A549 (cell line): ENCODE data around the gene CPT1A. TPM values are rescaled to one million over a fixed set of nuclear protein-coding genes. Genes with fewer than 3 reads are reported as not detected.

Source experiments
- ATAC-seq, 2 experiments: fragments of 200-7000 bp in 1 of 2; fragments of >200 bp in 1 of 2; cut with Nextera tagmentation in 1 of 2; cut with Tn5 transposase in 1 of 2; 3 replicates each; pipeline versions ENCODE4 v1.8.0 to v1.9.1; 2018 to 2020; ENCODE audit warnings: mild to moderate bottlenecking in 1 of 2, moderate library complexity in 1 of 2
- CTCF ChIA-PET: fragments of 300-600 bp; sonication (Branson Sonifier 250); formaldehyde crosslinking; extraction: SDS; loops from one replicate; lab custom pipeline; 2021; ENCODE audit warnings: antibody characterized with exemption, inconsistent platforms; lab: Yijun Ruan, JAX
- POLR2A ChIA-PET: fragments of 350-600 bp; formaldehyde crosslinking; extraction: SDS; loops from one replicate; lab custom pipeline; 2021; ENCODE audit warnings: antibody characterized with exemption, inconsistent platforms; lab: Yijun Ruan, JAX
- DNase-seq, 2 experiments: peaks; one replicate each; pipeline versions ENCODE4 v3.0.0 to v3.0.0-alpha.2; 2011 to 2016; ENCODE audit warnings: low read depth in 1 of 2, low spot score in 1 of 2
- FAIRE-seq: peaks from 2 replicates; lab custom pipeline; 2011; peaks lifted over from hg19 to GRCh38; lab: Jason Lieb, UNC
- H3K27ac ChIP-seq, 2 experiments: fragments of >200 bp; sonication (Bioruptor Twin); formaldehyde crosslinking; 3 replicates each; pipeline ENCODE4 v1.5.1; 2016 to 2017
- H3K4me1 ChIP-seq: fragments of >200 bp; sonication (Bioruptor Twin); formaldehyde crosslinking; 3 replicates; pipeline ENCODE4 v1.6.1; 2016
- H3K4me2 ChIP-seq: fragments of >200 bp; sonication (Bioruptor Twin); formaldehyde crosslinking; 3 replicates; pipeline ENCODE4 v1.6.1; 2016
- H3K4me3 ChIP-seq: fragments of >200 bp; sonication (Bioruptor Twin); formaldehyde crosslinking; 3 replicates; pipeline ENCODE4 v1.5.1; 2016
- H3K9me3 ChIP-seq: fragments of >200 bp; sonication (Bioruptor Twin); formaldehyde crosslinking; 3 replicates; pipeline ENCODE4 v1.6.1; 2016
- BHLHE40 ChIP-seq: IDR thresholded peaks from 2 replicates; pipeline ENCODE4 v1.6.1; 2012; ENCODE audit warnings: low read depth, low read length, inconsistent platforms
- CBX8 ChIP-seq: fragments of 200-600 bp; sonication (generic); IDR thresholded peaks from 2 replicates; pipeline ENCODE4 v1.6.1; 2016
- CHD2 ChIP-seq: fragments of 150-350 bp; IDR thresholded peaks from 2 replicates; pipeline ENCODE4 v1.6.1; 2014; ENCODE audit warnings: low read length; ENCODE audit not compliant: partially characterized antibody
- EHF ChIP-seq: fragments of 250-450 bp; sonication (Bioruptor Pico); IDR thresholded peaks from 2 replicates; pipeline ENCODE4 v1.5.0; 2020; ENCODE audit warnings: mild to moderate bottlenecking
- FOSB ChIP-seq: fragments of 250-450 bp; sonication (Bioruptor Pico); IDR thresholded peaks from 2 replicates; pipeline ENCODE4 v1.5.0; 2020; ENCODE audit warnings: mild to moderate bottlenecking, moderate library complexity
- GATA3 ChIP-seq: IDR thresholded peaks from 2 replicates; pipeline ENCODE4 v1.6.1; 2012; ENCODE audit warnings: borderline replicate concordance
- HEYL ChIP-seq: fragments of 250-450 bp; sonication (Bioruptor Pico); IDR thresholded peaks from 2 replicates; pipeline ENCODE4 v1.8.0; 2021; ENCODE audit warnings: mild to moderate bottlenecking, moderate library complexity
- HOXA7 ChIP-seq: fragments of 250-450 bp; sonication (Bioruptor Pico); IDR thresholded peaks from 2 replicates; pipeline ENCODE4 v1.5.0; 2020; ENCODE audit warnings: mild to moderate bottlenecking, moderate library complexity
- HOXB13 ChIP-seq: fragments of 250-450 bp; sonication (Bioruptor Pico); IDR thresholded peaks from 2 replicates; pipeline ENCODE4 v1.5.0; 2020; ENCODE audit warnings: low read depth, mild to moderate bottlenecking, moderate library complexity
- JUN ChIP-seq, 2 experiments: fragments of >200 bp; sonication (Bioruptor Twin); formaldehyde crosslinking; IDR thresholded peaks; 2 replicates in 1 of 2; 3 replicates in 1 of 2; pipeline ENCODE4 v1.6.1; 2016 to 2017
- KDM5A ChIP-seq: fragments of 200-600 bp; sonication (generic); IDR thresholded peaks from 2 replicates; pipeline ENCODE4 v1.6.1; 2016; ENCODE audit warnings: antibody characterized with exemption, mild to moderate bottlenecking
- MAFK ChIP-seq: fragments of 450-650 bp; IDR thresholded peaks from 2 replicates; pipeline ENCODE4 v1.6.1; 2014; ENCODE audit not compliant: partially characterized antibody
- MAZ ChIP-seq: fragments of 150-350 bp; IDR thresholded peaks from 2 replicates; pipeline ENCODE4 v1.6.1; 2014; ENCODE audit warnings: antibody characterized with exemption, low read depth, low read length, borderline replicate concordance
- POLR2A ChIP-seq: IDR thresholded peaks from 2 replicates; pipeline ENCODE4 v1.6.1; 2012; ENCODE audit warnings: mild to moderate bottlenecking, low read length
- POLR2AphosphoS2 ChIP-seq: conservative IDR thresholded peaks from 2 replicates; pipeline ENCODE4 v1.6.1; 2012; ENCODE audit warnings: low read length, improper control_type of control experiment, inconsistent platforms
- RCOR1 ChIP-seq: fragments of 150-350 bp; IDR thresholded peaks from 2 replicates; pipeline ENCODE4 v1.6.1; 2014; ENCODE audit warnings: antibody characterized with exemption, low read length, low read depth
- RNF2 ChIP-seq: fragments of 200-600 bp; sonication (generic); IDR thresholded peaks from 2 replicates; pipeline ENCODE4 v1.6.1; 2016; ENCODE audit warnings: low read depth, mild to moderate bottlenecking, antibody characterized with exemption, moderate library complexity, borderline replicate concordance
- SREBF2 ChIP-seq: fragments of 450-650 bp; IDR thresholded peaks from 2 replicates; pipeline ENCODE4 v1.6.1; 2014; ENCODE audit warnings: mild to moderate bottlenecking, moderate library complexity
- WGBS: methylation state at CpG from one replicate; pipeline ENCODE4 v1.1.6; 2017; ENCODE audit errors: missing lambda C conversion rate; 5-methylcytosine and 5-hydroxymethylcytosine counted together
- polyA plus RNA-seq, 4 experiments: library from polyadenylated mRNA; depleted of rRNA in 3 of 4; stranded (reverse); fragments of >200 nt; fragmentation: RNase III in 1 of 4; extraction: RNeasy Plus Mini Kit Qiagen cat#74134 plus additional on column Dnase treatment in 1 of 4; gene quantifications; 2 replicates in 3 of 4; 3 replicates in 1 of 4; pipeline ENCODE4 v1.2.3, GENCODE V29; 2011 to 2017
- TF ChIP-seq, protein P1 (sequence below): fragments of >200 bp; sonication (Bioruptor Twin); formaldehyde crosslinking; IDR thresholded peaks from 3 replicates; pipeline ENCODE4 v1.6.1; 2016
- TF ChIP-seq, protein P2 (sequence below): fragments of 250-450 bp; sonication (Bioruptor Pico); IDR thresholded peaks from 2 replicates; pipeline ENCODE4 v1.5.0; 2020; ENCODE audit warnings: low read depth, mild to moderate bottlenecking, moderate library complexity
- TF ChIP-seq, protein P3 (sequence below): fragments of 450-650 bp; IDR thresholded peaks from 2 replicates; pipeline ENCODE4 v1.6.1; 2014; ENCODE audit warnings: antibody characterized with exemption

CPT1A gene
- polyA plus RNA-seq, 2 of the 4 experiments (the other 2 are of a cell fraction), result 15.0 to 21.4 TPM

DNA sequence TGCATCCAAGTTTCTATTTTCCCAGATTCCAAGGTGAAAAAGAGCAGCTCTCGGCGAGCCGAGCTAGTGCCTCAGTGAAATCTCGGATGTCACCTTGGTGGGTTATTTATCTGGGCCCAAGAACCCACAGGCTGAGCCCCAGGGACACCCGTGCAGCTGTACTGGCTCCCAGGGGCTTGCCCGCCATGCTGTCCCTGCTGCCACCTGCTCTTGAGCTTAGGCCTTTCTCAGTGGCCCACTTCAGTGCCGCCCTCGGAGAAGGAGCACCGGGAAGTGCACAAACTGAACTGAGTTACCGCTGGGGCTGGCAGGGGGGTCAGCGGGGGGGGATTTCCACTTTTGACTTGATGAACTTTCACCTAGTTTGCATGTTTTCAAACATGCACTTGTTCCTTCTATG lies 27.9 kb downstream of the CPT1A start (continued):
- no peak for TF ChIP-seq MAZ

DNA sequence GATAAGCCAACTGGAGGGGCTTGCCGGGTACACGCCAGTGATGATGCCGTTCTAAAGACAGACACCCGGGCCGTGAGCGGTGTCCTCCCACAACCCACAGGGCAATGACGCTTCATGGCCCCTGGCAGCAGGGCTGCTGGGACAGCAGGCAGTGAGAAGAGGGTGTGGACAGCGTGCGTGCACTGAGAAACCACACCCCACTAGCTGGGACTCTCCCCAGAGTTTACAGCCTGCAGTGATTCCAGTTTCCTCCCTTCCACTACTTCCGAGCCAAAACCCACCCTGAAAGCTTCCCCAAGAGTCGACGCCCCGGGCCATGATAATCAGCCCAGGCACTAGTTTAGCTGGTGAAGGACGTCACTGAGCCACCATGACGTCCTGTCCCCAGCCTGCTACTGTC lies 29.2 kb downstream of the CPT1A start:
- CTCF ChIA-PET, result interaction anchor here (2.9 kb wide), 1 partner anchor 14 kb away, joined by 8 read pairs; no protein-coding TSS in a partner anchor
- H3K4me2 ChIP-seq, result no peak overlapping the region
- no peaks in the 10 kb centered on the region for H3K4me1 ChIP-seq
- H3K27ac ChIP-seq, result no peak overlapping the region
- no peaks in the 10 kb centered on the region for H3K9me3 ChIP-seq
- TF ChIP-seq JUN (IDR thresholded peaks at IDR 0.05) (no peak), RCOR1 (no peak), MAFK (no peak), SREBF2 (no peak), HEYL (CRISPR knock-in tag) (no peak), POLR2A (no peak), FOSB (no peak), GATA3 (no peak), KDM5A (no peak), RNF2 (no peak)
- TF ChIP-seq, protein P1, sequence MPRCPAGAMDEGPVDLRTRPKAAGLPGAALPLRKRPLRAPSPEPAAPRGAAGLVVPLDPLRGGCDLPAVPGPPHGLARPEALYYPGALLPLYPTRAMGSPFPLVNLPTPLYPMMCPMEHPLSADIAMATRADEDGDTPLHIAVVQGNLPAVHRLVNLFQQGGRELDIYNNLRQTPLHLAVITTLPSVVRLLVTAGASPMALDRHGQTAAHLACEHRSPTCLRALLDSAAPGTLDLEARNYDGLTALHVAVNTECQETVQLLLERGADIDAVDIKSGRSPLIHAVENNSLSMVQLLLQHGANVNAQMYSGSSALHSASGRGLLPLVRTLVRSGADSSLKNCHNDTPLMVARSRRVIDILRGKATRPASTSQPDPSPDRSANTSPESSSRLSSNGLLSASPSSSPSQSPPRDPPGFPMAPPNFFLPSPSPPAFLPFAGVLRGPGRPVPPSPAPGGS, result no peak
- TF ChIP-seq, protein P2, sequence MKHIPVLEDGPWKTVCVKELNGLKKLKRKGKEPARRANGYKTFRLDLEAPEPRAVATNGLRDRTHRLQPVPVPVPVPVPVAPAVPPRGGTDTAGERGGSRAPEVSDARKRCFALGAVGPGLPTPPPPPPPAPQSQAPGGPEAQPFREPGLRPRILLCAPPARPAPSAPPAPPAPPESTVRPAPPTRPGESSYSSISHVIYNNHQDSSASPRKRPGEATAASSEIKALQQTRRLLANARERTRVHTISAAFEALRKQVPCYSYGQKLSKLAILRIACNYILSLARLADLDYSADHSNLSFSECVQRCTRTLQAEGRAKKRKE (CRISPR knock-in tag), result no peak
- FAIRE-seq (no peak), DNase-seq (no peak), ATAC-seq (no peak)
- H3K4me3 ChIP-seq, result no peak overlapping the region
- POLR2A ChIA-PET, result no interaction called here
- WGBS, result 91% methylated on average over 15 of the region's 15 CpGs

DNA sequence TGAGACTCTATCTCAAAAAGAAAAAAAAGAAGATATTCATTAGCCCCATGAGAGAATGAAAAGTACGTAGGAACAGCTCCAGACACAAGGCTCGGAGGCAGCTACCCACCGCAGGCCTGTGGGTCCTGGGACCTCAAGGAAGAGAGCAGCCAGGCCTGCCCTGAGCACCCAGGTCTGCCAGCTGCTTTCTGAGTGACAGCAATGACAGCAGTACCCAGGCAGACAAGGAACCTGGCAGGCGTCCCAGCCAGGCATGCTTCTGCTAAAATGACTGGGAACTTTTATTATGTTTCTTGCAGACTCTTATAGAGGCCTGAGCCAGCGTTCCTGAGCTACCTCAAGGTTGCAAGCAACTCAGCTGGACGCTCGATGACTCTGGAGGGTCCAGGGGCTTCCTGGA lies 31.6 kb downstream of the CPT1A start:
- no peaks in the 10 kb centered on the region for H3K9me3 ChIP-seq
- WGBS, result 90% methylated on average over 7 of the region's 7 CpGs
- H3K4me3 ChIP-seq, result no peak overlapping the region
- TF ChIP-seq CHD2, result no peak
- ChIA-PET CTCF (interaction anchor here (0.6 to 2.9 kb wide), 3 partner anchors 11 to 153 kb away, joined by 4 to 8 read pairs (median 4); no protein-coding TSS in a partner anchor), POLR2A (no interaction called here)
- ATAC-seq, result no peak
- H3K4me2 ChIP-seq, result no peak overlapping the region
- no peak overlapping the region for H3K27ac ChIP-seq
- no peak for FAIRE-seq
- H3K4me1 ChIP-seq, result no peaks in the 10 kb centered on the region
- no peak for DNase-seq

DNA sequence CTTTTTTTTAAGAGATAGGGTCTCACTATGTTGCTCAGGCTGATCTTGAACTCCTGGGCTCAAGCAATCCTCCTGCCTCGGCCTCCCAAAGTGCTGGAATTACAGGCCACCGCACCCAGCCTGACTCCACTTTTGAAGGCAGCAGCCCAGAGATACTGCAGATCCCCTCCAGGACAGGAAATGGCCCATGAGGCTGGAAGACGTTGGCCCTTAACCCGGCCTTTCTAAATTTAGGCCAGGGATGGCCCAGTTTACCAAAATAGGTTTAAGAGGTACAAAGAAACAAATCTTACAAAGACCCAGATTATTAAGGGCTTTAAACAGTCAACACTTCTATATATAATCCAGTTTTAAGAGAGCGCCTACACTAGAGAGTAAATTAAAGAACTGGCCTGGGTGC lies 32.2 kb downstream of the CPT1A start:
- Histone ChIP-seq H3K4me3 (no peak overlapping the region), H3K4me2 (no peak overlapping the region), H3K27ac (no peak overlapping the region), H3K4me1 (no peaks in the 10 kb centered on the region), H3K9me3 (no peaks in the 10 kb centered on the region)
- CTCF ChIA-PET, result interaction anchor here (0.6 to 1.5 kb wide), 4 partner anchors 8 to 153 kb away, joined by 3 to 4 read pairs (median 4); no protein-coding TSS in a partner anchor
- POLR2A ChIA-PET, result no interaction called here
- FAIRE-seq, result no peak
- WGBS, result 74% methylated on average over 5 of the region's 5 CpGs
- no peak for ATAC-seq
- TF ChIP-seq FOSB, result no peak
- TF ChIP-seq CBX8, result no peak
- TF ChIP-seq EHF (CRISPR knock-in tag), result no peak
- no peak for TF ChIP-seq HOXB13
- no peak for TF ChIP-seq HOXA7
- TF ChIP-seq, protein P3, sequence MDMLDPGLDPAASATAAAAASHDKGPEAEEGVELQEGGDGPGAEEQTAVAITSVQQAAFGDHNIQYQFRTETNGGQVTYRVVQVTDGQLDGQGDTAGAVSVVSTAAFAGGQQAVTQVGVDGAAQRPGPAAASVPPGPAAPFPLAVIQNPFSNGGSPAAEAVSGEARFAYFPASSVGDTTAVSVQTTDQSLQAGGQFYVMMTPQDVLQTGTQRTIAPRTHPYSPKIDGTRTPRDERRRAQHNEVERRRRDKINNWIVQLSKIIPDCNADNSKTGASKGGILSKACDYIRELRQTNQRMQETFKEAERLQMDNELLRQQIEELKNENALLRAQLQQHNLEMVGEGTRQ, result no peak
- no peak for TF ChIP-seq HEYL (CRISPR knock-in tag)
- no peak for TF ChIP-seq BHLHE40
- no peak for TF ChIP-seq POLR2AphosphoS2
- no peak for DNase-seq
